Ishikawa (cell line): ENCODE data around the gene PTPRQ.

Source experiments
- TEAD4 ChIP-seq: IDR thresholded peaks from 2 replicates; pipeline ENCODE4 v1.6.1; 2012
- YY1 ChIP-seq: IDR thresholded peaks from 2 replicates; pipeline ENCODE4 v1.6.1; 2012; ENCODE audit warnings: low read depth

DNA sequence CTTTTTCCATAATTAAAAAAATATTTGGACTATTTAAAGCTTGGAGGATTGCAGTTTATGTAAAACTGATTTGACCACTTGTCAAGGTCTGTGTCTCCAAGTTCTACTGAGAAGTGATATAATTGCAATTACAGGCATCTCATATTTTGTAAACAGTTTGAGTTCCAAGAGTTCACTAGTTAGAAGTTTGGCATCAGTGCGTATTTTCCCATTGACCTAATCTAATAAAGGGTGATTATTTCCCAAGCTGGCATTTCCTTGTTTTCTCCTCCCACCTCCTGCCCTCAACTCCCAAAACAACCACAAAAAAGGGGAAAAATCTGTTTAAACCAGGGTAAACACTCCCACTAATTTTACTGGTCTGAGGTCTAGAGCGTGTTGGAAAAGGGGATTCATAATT is 260.4 kb downstream of the PTPRQ start:
- no peak for TF ChIP-seq YY1
- TF ChIP-seq TEAD4: no peak
